Fibroblast of pulmonary artery (primary cell): ENCODE measurements around the gene TRPM5.

Source experiments
- DNase-seq: peaks from one replicate; pipeline ENCODE4 v3.0.0-alpha.2; 2010; ENCODE audit warnings: low read depth
- H3K4me3 ChIP-seq: replicated peaks from 2 replicates; pipeline ENCODE4 v1.5.1; 2011; ENCODE audit warnings: low read depth, mild to moderate bottlenecking, control low read depth, low read length, moderate library complexity
- TF ChIP-seq, protein P1 (sequence below): IDR thresholded peaks from 2 replicates; pipeline ENCODE4 v1.5.1; 2011; ENCODE audit warnings: mild to moderate bottlenecking, control low read depth, low read length, inconsistent platforms; ENCODE audit errors: missing control alignments

The TRPM5 gene

DNA sequence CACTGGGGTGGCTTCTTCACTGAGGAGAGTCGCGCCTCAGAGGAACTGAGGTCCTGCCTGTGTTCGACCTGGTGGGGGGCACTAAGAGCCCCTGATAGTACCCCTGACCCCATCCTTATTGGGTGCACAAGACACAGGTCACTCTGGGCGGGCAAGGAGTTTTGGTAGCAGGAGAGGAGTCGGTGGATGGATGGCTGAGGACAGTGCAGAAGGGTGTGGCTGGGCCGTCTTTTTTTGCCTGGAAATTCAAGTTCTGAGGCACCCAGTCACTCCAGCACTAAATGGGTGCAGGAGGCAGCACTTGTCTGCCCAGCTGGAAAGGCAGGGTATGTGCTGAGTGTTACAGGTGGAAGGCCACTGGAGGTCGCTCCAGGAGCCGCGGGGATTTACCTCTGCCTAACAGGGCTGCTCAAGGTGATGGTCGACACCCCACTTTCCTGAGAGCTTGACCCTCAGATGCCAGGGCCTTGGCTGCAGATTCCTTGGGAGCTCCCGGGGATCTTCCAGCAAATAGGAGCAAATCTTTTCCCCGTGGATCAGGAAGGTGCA lies 42.8 kb downstream of the TRPM5 start:
- TF ChIP-seq, protein P1, sequence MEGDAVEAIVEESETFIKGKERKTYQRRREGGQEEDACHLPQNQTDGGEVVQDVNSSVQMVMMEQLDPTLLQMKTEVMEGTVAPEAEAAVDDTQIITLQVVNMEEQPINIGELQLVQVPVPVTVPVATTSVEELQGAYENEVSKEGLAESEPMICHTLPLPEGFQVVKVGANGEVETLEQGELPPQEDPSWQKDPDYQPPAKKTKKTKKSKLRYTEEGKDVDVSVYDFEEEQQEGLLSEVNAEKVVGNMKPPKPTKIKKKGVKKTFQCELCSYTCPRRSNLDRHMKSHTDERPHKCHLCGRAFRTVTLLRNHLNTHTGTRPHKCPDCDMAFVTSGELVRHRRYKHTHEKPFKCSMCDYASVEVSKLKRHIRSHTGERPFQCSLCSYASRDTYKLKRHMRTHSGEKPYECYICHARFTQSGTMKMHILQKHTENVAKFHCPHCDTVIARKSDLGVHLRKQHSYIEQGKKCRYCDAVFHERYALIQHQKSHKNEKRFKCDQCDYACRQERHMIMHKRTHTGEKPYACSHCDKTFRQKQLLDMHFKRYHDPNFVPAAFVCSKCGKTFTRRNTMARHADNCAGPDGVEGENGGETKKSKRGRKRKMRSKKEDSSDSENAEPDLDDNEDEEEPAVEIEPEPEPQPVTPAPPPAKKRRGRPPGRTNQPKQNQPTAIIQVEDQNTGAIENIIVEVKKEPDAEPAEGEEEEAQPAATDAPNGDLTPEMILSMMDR, result peak; percentile 3
- no peak for DNase-seq
- H3K4me3 ChIP-seq, result peak overlapping the region; percentile 85

DNA sequence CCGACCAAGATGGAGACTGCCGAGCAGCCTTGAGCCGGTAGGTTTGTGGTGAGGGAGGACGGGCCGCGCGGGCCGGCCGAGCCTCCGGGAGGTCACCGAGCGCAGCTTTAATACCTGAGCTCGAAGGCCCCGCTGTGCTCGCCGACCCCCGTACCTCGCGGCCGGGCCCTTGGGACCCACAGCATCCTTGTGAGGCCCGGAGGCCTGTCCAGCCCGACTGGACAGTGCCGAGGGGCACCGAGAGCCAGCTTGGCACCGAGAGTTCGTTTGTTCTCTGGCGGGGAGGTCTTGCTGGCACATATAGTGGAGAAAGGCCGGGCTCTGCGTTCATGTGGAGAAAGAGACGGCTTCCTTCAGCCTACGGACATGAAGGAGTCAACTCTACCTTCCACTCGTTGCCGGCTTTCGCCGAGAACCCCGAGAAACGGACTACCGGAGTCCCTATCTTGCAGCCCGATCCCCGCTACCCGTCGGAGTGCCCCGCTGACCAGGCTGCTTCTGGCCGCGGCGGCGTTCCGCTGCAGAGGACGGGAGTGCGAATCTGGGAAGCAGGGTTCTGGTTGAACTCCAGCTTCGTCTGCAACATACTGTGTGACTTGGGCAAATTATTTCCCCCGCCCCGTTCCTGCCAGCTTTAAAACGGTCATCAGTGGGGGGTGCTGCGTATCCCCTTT lies 43.4 kb downstream of the TRPM5 start:
- DNase-seq, result peak; percentile 25
- H3K4me3 ChIP-seq, result peak overlapping the region; percentile 85
- TF ChIP-seq, protein P1, result no peak

- TF ChIP-seq, protein P1, result peak; percentile 97
- peak; percentile 100 for DNase-seq
- H3K4me3 ChIP-seq, result peak within 1 kb of the TSS; percentile 85
Observed at GRCh38 chr11:2400069-2400761, 44.1 kb downstream of the TRPM5 start, which contains the start of gene TSSC4. TSS of gene TSSC4 (plus strand) at chr11:2400750. CDS start at chr11:2402634, 1,884 bp downstream.

DNA sequence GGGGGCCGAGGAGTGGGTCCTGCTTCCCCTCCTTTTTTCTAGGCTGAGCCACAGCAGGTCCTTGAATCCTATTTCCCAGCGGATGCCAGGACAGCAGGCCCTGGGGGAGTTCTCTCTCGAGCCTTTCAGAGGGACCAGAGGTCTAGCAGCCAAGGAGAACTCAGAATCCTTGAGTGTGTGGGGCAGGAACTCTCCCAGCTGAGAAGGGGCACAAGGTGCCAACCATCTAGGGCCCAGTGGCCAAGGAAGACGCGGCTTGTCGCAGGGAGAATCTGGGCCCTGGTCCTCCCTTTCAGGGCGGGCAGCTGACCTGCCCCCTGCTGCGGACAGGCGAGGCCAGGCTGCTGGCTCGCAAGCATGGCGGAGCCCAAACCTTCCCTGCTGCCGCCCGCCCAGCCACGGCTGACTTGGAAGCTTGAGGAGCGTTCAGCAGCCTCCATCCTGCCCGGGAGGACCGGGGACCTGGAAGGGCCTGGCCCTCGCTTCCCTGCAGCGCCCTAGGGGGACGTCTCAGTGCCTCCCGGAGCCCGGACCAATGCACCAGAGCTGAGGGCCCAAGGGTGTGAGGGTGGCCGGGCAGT lies 44.7 kb downstream of the TRPM5 start:
- peak; percentile 28 for DNase-seq
- peak overlapping the region; percentile 76 for H3K4me3 ChIP-seq
- TF ChIP-seq, protein P1, result no peak

GRCh38 chr11:2398664-2399355 lies 45.5 kb downstream of the TRPM5 start:
- peak overlapping the region; percentile 76 for H3K4me3 ChIP-seq
- no peak for DNase-seq
- TF ChIP-seq, protein P1, result no peak

DNA sequence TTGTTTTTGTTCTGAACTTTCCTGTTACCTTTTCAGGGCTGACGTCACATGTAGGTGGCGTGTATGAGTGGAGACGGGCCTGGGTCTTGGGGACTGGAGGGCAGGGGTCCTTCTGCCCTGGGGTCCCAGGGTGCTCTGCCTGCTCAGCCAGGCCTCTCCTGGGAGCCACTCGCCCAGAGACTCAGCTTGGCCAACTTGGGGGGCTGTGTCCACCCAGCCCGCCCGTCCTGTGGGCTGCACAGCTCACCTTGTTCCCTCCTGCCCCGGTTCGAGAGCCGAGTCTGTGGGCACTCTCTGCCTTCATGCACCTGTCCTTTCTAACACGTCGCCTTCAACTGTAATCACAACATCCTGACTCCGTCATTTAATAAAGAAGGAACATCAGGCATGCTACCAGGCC lies 47.3 kb downstream of the TRPM5 start:
- no peak overlapping the region for H3K4me3 ChIP-seq
- DNase-seq, result no peak
- TF ChIP-seq, protein P1, result no peak
